PC-3 (cell line): Measurements from ENCODE around the gene YAP1.

Experiments
- CTCF ChIP-seq: fragments of 300-600 bp; sonication (generic); conservative IDR thresholded peaks from 2 replicates; pipeline ENCODE4 v1.5.1; 2017; ENCODE audit warnings: antibody characterized with exemption, low read depth, mild to moderate bottlenecking, low read length
- EZH2phosphoT487 ChIP-seq: fragments of 300-600 bp; sonication (generic); IDR thresholded peaks from 2 replicates; pipeline ENCODE4 v1.6.1; 2018; ENCODE audit warnings: mild to moderate bottlenecking, antibody characterized with exemption, low read length, borderline replicate concordance

GRCh38 chr11:102111787-102112508, 1.7 kb downstream of the YAP1 start:
- no peak for TF ChIP-seq EZH2phosphoT487
- no peak for TF ChIP-seq CTCF
